ENCODE measurements around the gene PLA2G6.

Gene PLA2G6

DNA sequence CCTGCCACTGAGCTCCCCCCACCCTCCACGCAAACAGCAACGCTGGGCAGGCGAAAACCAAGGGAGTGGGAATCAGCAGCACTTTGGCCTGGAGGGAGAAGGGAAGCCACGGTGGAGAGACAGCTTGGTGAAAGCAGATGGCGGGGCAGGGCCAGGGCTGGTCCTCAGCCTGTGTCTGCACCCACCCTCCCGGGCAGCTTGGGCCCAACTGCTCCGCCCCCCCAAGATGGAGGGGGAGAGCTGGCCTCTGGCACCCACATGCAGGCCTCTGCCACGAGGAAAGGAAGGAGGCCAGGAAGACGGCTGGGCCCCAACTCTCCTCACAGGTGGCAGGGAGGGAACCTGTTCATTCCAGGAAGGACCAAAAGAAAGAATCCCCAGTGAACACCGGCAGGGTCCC, 38.0 kb upstream of the PLA2G6 start:
- no peak overlapping the region for H3K4me2 ChIP-seq (ENCODE audit: low read depth, low read length, poor library complexity, severe bottlenecking)
- no peaks in the 10 kb centered on the region; the same call in 1 of the 2 replicates for H3K36me3 ChIP-seq (ENCODE audit: insufficient read depth, low read length)
- H3K27me3 ChIP-seq (ENCODE audit: insufficient read depth, low read length, poor library complexity, severe bottlenecking), result no peaks in the 10 kb centered on the region
- no peaks in the 10 kb centered on the region for H3K79me2 ChIP-seq (ENCODE audit: insufficient read depth, low read length)
- peaks cover 2% of the 10 kb centered on the region for H3K4me1 ChIP-seq (ENCODE audit: insufficient read depth, low read length, poor library complexity, severe bottlenecking)
- H3F3A ChIP-seq (ENCODE audit: low read depth), result no peaks in the 10 kb centered on the region
- H3K9ac ChIP-seq (ENCODE audit: low read depth, low read length, poor library complexity, severe bottlenecking), result no peak overlapping the region
- no peak overlapping the region for H2AFZ ChIP-seq (ENCODE audit: low read length)
- H3K9me3 ChIP-seq (ENCODE audit: insufficient read depth, low read depth, low read length), result no peaks in the 10 kb centered on the region
- no peak for TF ChIP-seq EZH2phosphoT487 (IDR thresholded peaks at IDR 0.05; ENCODE audit: borderline replicate concordance)
- TF ChIP-seq, protein P1, sequence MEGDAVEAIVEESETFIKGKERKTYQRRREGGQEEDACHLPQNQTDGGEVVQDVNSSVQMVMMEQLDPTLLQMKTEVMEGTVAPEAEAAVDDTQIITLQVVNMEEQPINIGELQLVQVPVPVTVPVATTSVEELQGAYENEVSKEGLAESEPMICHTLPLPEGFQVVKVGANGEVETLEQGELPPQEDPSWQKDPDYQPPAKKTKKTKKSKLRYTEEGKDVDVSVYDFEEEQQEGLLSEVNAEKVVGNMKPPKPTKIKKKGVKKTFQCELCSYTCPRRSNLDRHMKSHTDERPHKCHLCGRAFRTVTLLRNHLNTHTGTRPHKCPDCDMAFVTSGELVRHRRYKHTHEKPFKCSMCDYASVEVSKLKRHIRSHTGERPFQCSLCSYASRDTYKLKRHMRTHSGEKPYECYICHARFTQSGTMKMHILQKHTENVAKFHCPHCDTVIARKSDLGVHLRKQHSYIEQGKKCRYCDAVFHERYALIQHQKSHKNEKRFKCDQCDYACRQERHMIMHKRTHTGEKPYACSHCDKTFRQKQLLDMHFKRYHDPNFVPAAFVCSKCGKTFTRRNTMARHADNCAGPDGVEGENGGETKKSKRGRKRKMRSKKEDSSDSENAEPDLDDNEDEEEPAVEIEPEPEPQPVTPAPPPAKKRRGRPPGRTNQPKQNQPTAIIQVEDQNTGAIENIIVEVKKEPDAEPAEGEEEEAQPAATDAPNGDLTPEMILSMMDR (conservative IDR thresholded peaks at IDR 0.05; ENCODE audit: low read length), result no peak
- no peaks in the 10 kb centered on the region for H3K9me2 ChIP-seq (replicated peaks; ENCODE audit: low read depth, low read length)
- H3K4me3 ChIP-seq (ENCODE audit: low read length, poor library complexity, severe bottlenecking), result no peak overlapping the region
- H4K20me1 ChIP-seq (ENCODE audit: insufficient read depth, low read length, poor library complexity, severe bottlenecking), result no peaks in the 10 kb centered on the region

DNA sequence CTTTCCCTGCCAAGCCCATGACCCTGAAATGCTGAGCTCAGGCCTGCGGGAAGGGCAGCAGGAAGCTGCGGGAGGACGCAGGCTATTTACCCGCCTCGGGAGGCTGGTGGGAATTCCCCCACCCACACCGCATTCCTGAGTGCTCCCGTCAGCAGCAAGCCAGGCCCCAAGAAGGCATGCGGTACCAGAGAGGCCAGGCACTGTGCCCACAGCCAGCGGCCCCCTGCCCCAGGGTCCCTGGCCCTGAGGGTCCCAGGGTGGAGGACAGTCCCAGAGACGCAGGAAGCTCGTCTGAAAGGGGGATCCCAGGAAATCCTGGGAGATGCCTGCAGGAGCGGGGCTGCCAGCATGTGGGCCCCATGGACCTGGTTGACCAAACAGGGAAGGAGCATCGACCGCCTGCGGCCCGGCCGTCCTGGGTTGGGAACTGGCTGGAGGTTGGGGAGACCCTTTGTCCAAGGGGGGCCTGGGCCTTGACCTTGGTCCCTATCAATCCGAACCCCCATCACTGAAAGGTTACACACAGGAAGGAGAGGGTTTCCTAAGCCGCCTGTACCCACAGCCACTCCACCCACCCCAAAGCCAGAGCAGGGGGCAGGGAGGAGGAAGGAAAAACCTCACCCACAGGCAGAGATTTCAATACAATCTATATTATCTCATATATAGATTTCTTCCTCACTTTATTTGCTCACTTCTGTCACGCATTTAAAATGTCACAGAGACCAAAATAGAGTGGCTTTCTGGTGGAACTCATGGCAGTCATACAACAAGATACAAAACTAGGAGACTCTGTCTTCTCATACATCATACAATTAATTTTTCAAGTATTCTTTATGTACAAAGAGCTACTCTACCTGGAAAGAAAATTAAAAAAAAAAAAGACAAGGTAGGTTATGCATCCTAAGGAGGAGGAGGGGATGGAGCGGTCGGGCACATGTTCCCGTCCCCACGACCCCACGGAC, 37.3 kb upstream of the PLA2G6 start:
- Histone ChIP-seq H3K9me2 (replicated peaks; ENCODE audit: low read depth, low read length) (no peaks in the 10 kb centered on the region), H3K9ac (ENCODE audit: low read depth, low read length, poor library complexity, severe bottlenecking) (no peak overlapping the region), H3K9me3 (ENCODE audit: insufficient read depth, low read depth, low read length) (no peaks in the 10 kb centered on the region), H3K4me1 (ENCODE audit: insufficient read depth, low read length, poor library complexity, severe bottlenecking) (peaks cover 2% of the 10 kb centered on the region), H3F3A (ENCODE audit: low read depth) (no peaks in the 10 kb centered on the region), H2AFZ (ENCODE audit: low read length) (no peak overlapping the region), H4K20me1 (ENCODE audit: insufficient read depth, low read length, poor library complexity, severe bottlenecking) (no peaks in the 10 kb centered on the region), H3K27me3 (ENCODE audit: insufficient read depth, low read length, poor library complexity, severe bottlenecking) (no peaks in the 10 kb centered on the region), H3K36me3 (ENCODE audit: insufficient read depth, low read length) (no peaks in the 10 kb centered on the region; the same call in 1 of the 2 replicates), H3K4me2 (ENCODE audit: low read depth, low read length, poor library complexity, severe bottlenecking) (no peak overlapping the region), H3K79me2 (ENCODE audit: insufficient read depth, low read length) (no peaks in the 10 kb centered on the region), H3K4me3 (ENCODE audit: low read length, poor library complexity, severe bottlenecking) (no peak overlapping the region)
- TF ChIP-seq EZH2phosphoT487 (IDR thresholded peaks at IDR 0.05; ENCODE audit: borderline replicate concordance), result no peak
- TF ChIP-seq, protein P1 (conservative IDR thresholded peaks at IDR 0.05; ENCODE audit: low read length), result no peak

DNA sequence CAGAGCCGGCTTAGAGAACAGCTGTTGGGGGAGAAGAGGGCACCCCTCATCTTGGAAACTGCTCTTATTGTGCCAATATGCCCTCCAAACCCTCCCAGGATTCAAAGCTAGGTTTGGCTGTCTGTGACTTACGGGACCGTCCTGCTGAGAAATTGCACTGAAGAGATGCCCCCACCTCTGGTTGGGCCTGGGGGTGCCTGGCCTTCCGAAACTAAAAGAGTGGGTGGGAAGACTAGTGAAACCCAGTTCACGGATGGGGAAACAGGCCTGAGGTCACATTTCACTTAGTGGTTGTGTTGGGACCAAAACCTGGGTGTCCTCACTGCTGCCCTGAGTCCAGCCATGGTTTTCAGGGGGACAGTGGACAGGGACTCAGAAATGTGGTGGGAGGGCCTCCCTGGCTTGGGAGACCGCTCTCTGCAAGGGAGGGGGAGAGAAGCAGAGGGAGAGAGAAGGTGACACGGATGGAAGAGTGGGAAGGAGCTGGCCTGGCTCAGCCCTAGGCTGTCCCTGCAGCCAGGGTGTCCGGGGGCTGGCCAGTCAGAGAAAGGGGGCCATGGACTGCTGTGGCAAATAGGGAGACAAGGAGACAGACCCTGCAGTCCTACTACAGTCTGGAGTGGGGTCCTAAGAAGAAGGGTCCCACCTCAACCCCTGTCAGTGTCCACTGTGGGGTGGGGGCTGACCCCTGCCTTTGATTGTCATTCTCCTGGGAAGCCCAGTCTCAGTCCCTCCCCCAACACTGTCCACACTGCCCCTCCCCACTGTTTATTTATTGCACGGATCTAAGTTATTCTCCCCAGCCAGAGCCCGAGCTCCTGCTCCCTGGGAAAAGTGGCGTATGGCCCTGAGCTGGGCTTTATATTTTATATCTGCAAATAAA, 33.8 kb upstream of the PLA2G6 start:
- Histone ChIP-seq H3K4me2 (ENCODE audit: low read depth, low read length, poor library complexity, severe bottlenecking) (no peak overlapping the region), H3K9me3 (ENCODE audit: insufficient read depth, low read depth, low read length) (no peaks in the 10 kb centered on the region), H4K20me1 (ENCODE audit: insufficient read depth, low read length, poor library complexity, severe bottlenecking) (no peaks in the 10 kb centered on the region), H3F3A (ENCODE audit: low read depth) (no peaks in the 10 kb centered on the region), H3K9me2 (replicated peaks; ENCODE audit: low read depth, low read length) (no peaks in the 10 kb centered on the region), H3K4me3 (ENCODE audit: low read length, poor library complexity, severe bottlenecking) (no peak overlapping the region), H3K27me3 (ENCODE audit: insufficient read depth, low read length, poor library complexity, severe bottlenecking) (no peaks in the 10 kb centered on the region), H3K79me2 (ENCODE audit: insufficient read depth, low read length) (no peaks in the 10 kb centered on the region), H3K9ac (ENCODE audit: low read depth, low read length, poor library complexity, severe bottlenecking) (no peak overlapping the region), H3K4me1 (ENCODE audit: insufficient read depth, low read length, poor library complexity, severe bottlenecking) (no peaks in the 10 kb centered on the region), H2AFZ (ENCODE audit: low read length) (no peak overlapping the region), H3K36me3 (ENCODE audit: insufficient read depth, low read length) (no peaks in the 10 kb centered on the region)
- TF ChIP-seq EZH2phosphoT487 (IDR thresholded peaks at IDR 0.05; ENCODE audit: borderline replicate concordance), result no peak
- TF ChIP-seq, protein P1 (conservative IDR thresholded peaks at IDR 0.05; ENCODE audit: low read length), result no peak

Measured in Loucy (cell line).